H1 (cell line): ENCODE data around the gene EDA. TPM values are rescaled to one million over a fixed set of nuclear protein-coding genes. Genes with fewer than 3 reads are reported as not detected.

ENCODE experiments used
- CTCF ChIA-PET: fragments of 300-600 bp; sonication (Branson Sonifier 250); formaldehyde crosslinking; loops from one replicate; lab custom pipeline; 2021; ENCODE audit not compliant: partially characterized antibody; lab: Charles Lee
- POLR2A ChIA-PET: fragments of 300-600 bp; sonication (Branson Sonifier 250); formaldehyde crosslinking; loops from one replicate; lab custom pipeline; 2021; ENCODE audit warnings: inconsistent platforms; ENCODE audit not compliant: partially characterized antibody; lab: Charles Lee
- DNase-seq, 2 experiments: peaks; one replicate each; pipeline versions ENCODE4 v3.0.0 to v3.0.0-alpha.2; 2010 to 2022; ENCODE audit warnings: low spot score in 2 of 2, low read depth in 1 of 2, mixed read lengths in 1 of 2
- FAIRE-seq: peaks from 2 replicates; lab custom pipeline; 2011; peaks lifted over from hg19 to GRCh38; lab: Jason Lieb, UNC
- H2AFZ ChIP-seq: 2 replicates; pipeline ENCODE4 v1.8.1; 2012; ENCODE audit warnings: low read length, inconsistent platforms
- H2AK5ac ChIP-seq: 2 replicates; pipeline ENCODE4 v1.6.1; 2013; ENCODE audit warnings: low read depth, low read length
- H2BK120ac ChIP-seq: replicated peaks from 2 replicates; pipeline ENCODE3; 2013; ENCODE audit warnings: low read depth, low read length, inconsistent platforms
- H2BK12ac ChIP-seq: 2 replicates; pipeline ENCODE4 v1.6.1; 2013; ENCODE audit warnings: low read depth, low read length
- H2BK15ac ChIP-seq: 2 replicates; pipeline ENCODE4 v1.6.1; 2013; ENCODE audit warnings: low read length
- H2BK20ac ChIP-seq: 2 replicates; pipeline ENCODE4 v1.6.1; 2013; ENCODE audit warnings: low read length
- H2BK5ac ChIP-seq: 2 replicates; pipeline ENCODE4 v1.6.1; 2013; ENCODE audit warnings: low read depth, low read length
- H3K14ac ChIP-seq: 2 replicates; pipeline ENCODE4 v1.6.1; 2013; ENCODE audit warnings: inconsistent platforms; ENCODE audit not compliant: insufficient read length
- H3K18ac ChIP-seq: 2 replicates; pipeline ENCODE4 v1.6.1; 2013; ENCODE audit warnings: low read length; ENCODE audit errors: extremely low read depth
- H3K23ac ChIP-seq: 2 replicates; pipeline ENCODE4 v1.6.1; 2013; ENCODE audit warnings: inconsistent platforms; ENCODE audit not compliant: insufficient read length
- H3K23me2 ChIP-seq: 2 replicates; pipeline ENCODE4 v1.6.1; 2013; ENCODE audit warnings: low read depth, low read length
- H3K27ac ChIP-seq: 2 replicates; pipeline ENCODE4 v1.6.1; 2011; ENCODE audit warnings: low read depth, low read length, inconsistent platforms
- H3K27me3 ChIP-seq, 4 experiments: replicated peaks in 1 of 4; 1 replicate in 1 of 4; 2 replicates in 3 of 4; pipeline versions ENCODE4 v1.6.1 to v1.8.1; 2011 to 2013; ENCODE audit warnings: low read length in 3 of 4, mild to moderate bottlenecking in 3 of 4, inconsistent platforms in 2 of 4, mixed read lengths in 2 of 4, moderate library complexity in 1 of 4; ENCODE audit not compliant: control insufficient read depth in 3 of 4, insufficient read depth in 3 of 4; ENCODE audit errors: extremely low read depth in 1 of 4
- H3K36me3 ChIP-seq, 4 experiments: 2 replicates each; pipeline versions ENCODE4 v1.6.1 to v1.8.1; 2011 to 2013; ENCODE audit warnings: mild to moderate bottlenecking in 4 of 4, low read length in 3 of 4, moderate library complexity in 2 of 4, control low read depth in 1 of 4, inconsistent platforms in 1 of 4; ENCODE audit not compliant: insufficient read depth in 4 of 4, control insufficient read depth in 2 of 4
- H3K4ac ChIP-seq: replicated peaks from 2 replicates; pipeline ENCODE3; 2013; ENCODE audit warnings: low read length, low read depth, mixed read lengths, inconsistent platforms; ENCODE audit not compliant: insufficient read length
- H3K4me1 ChIP-seq, 4 experiments: replicated peaks in 1 of 4; 1 replicate in 1 of 4; 2 replicates in 3 of 4; pipeline versions ENCODE4 v1.6.1 to v1.8.1; 2011 to 2013; ENCODE audit warnings: low read length in 3 of 4, inconsistent platforms in 2 of 4, mixed read lengths in 1 of 4; ENCODE audit not compliant: insufficient read depth in 4 of 4, control insufficient read depth in 3 of 4
- H3K4me2 ChIP-seq, 2 experiments: 2 replicates each; pipeline versions ENCODE4 v1.6.1 to v1.8.1; 2011 to 2013; ENCODE audit warnings: low read depth in 2 of 2, low read length in 2 of 2, control low read depth in 1 of 2, inconsistent platforms in 1 of 2, mild to moderate bottlenecking in 1 of 2; ENCODE audit not compliant: insufficient read depth in 1 of 2
- H3K4me3 ChIP-seq, 4 experiments: fragments of 200-600, 300-600 bp in 1 of 4; sonication (generic), shearing (Covaris generic), sonication (Bioruptor Twin) in 1 of 4; 2 replicates each; pipeline versions ENCODE4 v1.5.1 to v1.8.1; 2011 to 2016; ENCODE audit warnings: low read length in 4 of 4, low read depth in 3 of 4, control low read depth in 2 of 4, inconsistent platforms in 2 of 4, mild to moderate bottlenecking in 2 of 4, mixed read lengths in 1 of 4, moderate library complexity in 1 of 4; ENCODE audit not compliant: insufficient read depth in 2 of 4; ENCODE audit errors: extremely low read depth in 1 of 4
- H3K56ac ChIP-seq: replicated peaks from 2 replicates; pipeline ENCODE3; 2013; ENCODE audit warnings: low read depth, mild to moderate bottlenecking, mixed read lengths, low read length, inconsistent platforms; ENCODE audit not compliant: insufficient read length
- H3K79me1 ChIP-seq: 2 replicates; pipeline ENCODE4 v1.6.1; 2013; ENCODE audit warnings: low read depth, low read length, control low read depth
- H3K79me2 ChIP-seq, 2 experiments: 2 replicates each; pipeline versions ENCODE4 v1.6.1 to v1.8.1; 2012 to 2013; ENCODE audit warnings: low read length in 2 of 2, mild to moderate bottlenecking in 2 of 2, inconsistent platforms in 1 of 2; ENCODE audit not compliant: insufficient read depth in 2 of 2, control insufficient read depth in 1 of 2
- H3K9ac ChIP-seq, 4 experiments: replicated peaks in 1 of 4; 1 replicate in 1 of 4; 2 replicates in 3 of 4; pipeline versions ENCODE4 v1.6.1 to v1.8.1; 2011 to 2013; ENCODE audit warnings: low read depth in 3 of 4, low read length in 3 of 4, control low read depth in 2 of 4, mild to moderate bottlenecking in 2 of 4, moderate library complexity in 2 of 4, inconsistent platforms in 1 of 4; ENCODE audit errors: extremely low read depth in 1 of 4
- H3K9me3 ChIP-seq, 2 experiments: 2 replicates each; pipeline versions ENCODE4 v1.6.1 to v1.8.1; 2012 to 2013; ENCODE audit warnings: mild to moderate bottlenecking in 2 of 2, moderate library complexity in 2 of 2, control low read depth in 1 of 2, inconsistent platforms in 1 of 2, low read depth in 1 of 2, low read length in 1 of 2, mixed read lengths in 1 of 2; ENCODE audit not compliant: insufficient read depth in 2 of 2
- H4K20me1 ChIP-seq, 2 experiments: replicated peaks in 1 of 2; 2 replicates each; pipeline versions ENCODE3 to v1.8.1; 2011 to 2013; ENCODE audit warnings: inconsistent platforms in 2 of 2, low read length in 2 of 2, mild to moderate bottlenecking in 1 of 2; ENCODE audit not compliant: insufficient read depth in 2 of 2, control insufficient read depth in 1 of 2
- H4K5ac ChIP-seq: 2 replicates; pipeline ENCODE4 v1.6.1; 2013; ENCODE audit warnings: low read length, low read depth, mixed read lengths, inconsistent platforms; ENCODE audit not compliant: insufficient read length
- H4K8ac ChIP-seq: 2 replicates; pipeline ENCODE4 v1.8.0; 2013; ENCODE audit warnings: mild to moderate bottlenecking, moderate library complexity, low read length, inconsistent platforms; ENCODE audit not compliant: insufficient read depth; ENCODE audit errors: extremely low read depth
- H4K91ac ChIP-seq: replicated peaks from 2 replicates; pipeline ENCODE3; 2013; ENCODE audit warnings: low read length, mixed read lengths, inconsistent platforms; ENCODE audit not compliant: insufficient read length
- BACH1 ChIP-seq: IDR thresholded peaks from 2 replicates; pipeline ENCODE4 v1.6.1; 2012; ENCODE audit warnings: low read length, improper control_type of control experiment
- CTBP2 ChIP-seq: IDR thresholded peaks from 2 replicates; pipeline ENCODE4 v1.7.0; 2011; ENCODE audit warnings: borderline replicate concordance, mild to moderate bottlenecking, moderate library complexity, mixed read lengths, low read length; ENCODE audit not compliant: insufficient read depth, insufficient read length
- CTCF ChIP-seq, 3 experiments: IDR thresholded peaks; 1 replicate in 2 of 3; 2 replicates in 1 of 3; pipeline versions ENCODE4 v1.5.1 to v1.6.1; 2011; ENCODE audit warnings: low read length in 3 of 3, mild to moderate bottlenecking in 3 of 3, inconsistent platforms in 2 of 3, low read depth in 1 of 3, moderate library complexity in 1 of 3; ENCODE audit not compliant: insufficient read depth in 1 of 3; ENCODE audit errors: control extremely low read depth in 1 of 3
- FOSL1 ChIP-seq: IDR thresholded peaks from 2 replicates; pipeline ENCODE4 v1.6.1; 2011; ENCODE audit warnings: mild to moderate bottlenecking, low read depth, low read length, moderate library complexity; ENCODE audit not compliant: insufficient read depth
- KDM5A ChIP-seq: fragments of 200-600 bp; IDR thresholded peaks from 2 replicates; pipeline ENCODE4 v1.7.1; 2012; ENCODE audit warnings: mild to moderate bottlenecking, low read length, inconsistent platforms, mixed read lengths
- MAFK ChIP-seq: IDR thresholded peaks from 2 replicates; pipeline ENCODE4 v1.6.1; 2012; ENCODE audit warnings: low read depth, mild to moderate bottlenecking, improper control_type of control experiment, low read length
- SP2 ChIP-seq: IDR thresholded peaks from 2 replicates; pipeline ENCODE4 v1.6.1; 2012; ENCODE audit warnings: mild to moderate bottlenecking, low read length, inconsistent platforms
- TAF1 ChIP-seq: IDR thresholded peaks from 2 replicates; pipeline ENCODE4 v1.6.1; 2011; ENCODE audit warnings: mild to moderate bottlenecking, low read depth, low read length
- TAF7 ChIP-seq: optimal IDR thresholded peaks from 2 replicates; pipeline ENCODE3; 2011; ENCODE audit warnings: low read depth, mild to moderate bottlenecking, inconsistent platforms, low read length, moderate library complexity, borderline replicate concordance
- WGBS, 2 experiments: shearing (Covaris generic) in 1 of 2; methylation state at CpG; one replicate each; pipeline versions ENCODE4 v1.1.6 to v1.1.7; 2013 to 2015; ENCODE audit warnings: low lambda C conversion rate in 2 of 2, mixed read lengths in 2 of 2, inconsistent platforms in 1 of 2, low coverage in 1 of 2, missing lambda C conversion rate in 1 of 2; ENCODE audit not compliant: insufficient replicate concordance in 2 of 2, insufficient coverage in 1 of 2, insufficient read length in 1 of 2; ENCODE audit errors: extremely low coverage in 1 of 2, missing lambda C conversion rate in 1 of 2; 5-methylcytosine and 5-hydroxymethylcytosine counted together
- polyA plus RNA-seq, 7 experiments: library from polyadenylated mRNA; depleted of rRNA in 3 of 7; stranded (reverse) in 5 of 7; unstranded in 2 of 7; fragments of >200 nt in 5 of 7; fragments of 200-250 nt in 2 of 7; gene quantifications; 1 replicate in 5 of 7; 2 replicates in 1 of 7; 4 replicates in 1 of 7; pipeline versions ENCODE4 v1.2.1 to v1.2.3, GENCODE V29; 2011 to 2013; ENCODE audit warnings: missing spikeins in 2 of 7, mixed read lengths in 2 of 7
- total RNA-seq: library from RNA; stranded (reverse); fragmentation: NEBNext Ultra II Directional; extraction: Animal tissue kit (Norgen Biotek cat#: 25700); gene quantifications from 2 replicates; pipeline ENCODE4 v1.2.1, GENCODE V29; 2021

EDA gene
- total and polyA plus RNA-seq, 2 of the 8 experiments (the other 6 are each of a cell fraction or from before 2014, with no cell fraction given) = 7.5 to 10.5 TPM

- Histone ChIP-seq H2BK5ac (no peak overlapping the region), H3K23ac (no peak overlapping the region), H2BK120ac (no peak overlapping the region), H4K5ac (no peak overlapping the region), H4K20me1 (no peaks in the 10 kb centered on the region), H3K79me2 (no peaks in the 10 kb centered on the region), H3K23me2 (no peaks in the 10 kb centered on the region), H3K79me1 (no peaks in the 10 kb centered on the region), H2AK5ac (no peak overlapping the region), H2BK20ac (no peak overlapping the region), H4K8ac (no peak overlapping the region), H3K18ac (no peak overlapping the region), H3K4me2 (no peak overlapping the region), H2AFZ (no peak overlapping the region), H3K9ac (no peak overlapping the region), H3K14ac (no peak overlapping the region), H3K56ac (no peak overlapping the region), H2BK12ac (no peak overlapping the region), H4K91ac (no peak overlapping the region), H3K4me1 (no peaks in the 10 kb centered on the region), H2BK15ac (no peak overlapping the region), H3K27me3 (no peaks in the 10 kb centered on the region), H3K36me3 (no peaks in the 10 kb centered on the region), H3K27ac (no peak overlapping the region), H3K4ac (no peak overlapping the region), H3K4me3 (no peak overlapping the region), H3K9me3 (no peaks in the 10 kb centered on the region)
- 97% methylated on average over 6 of the region's 11 CpGs; no CpG with 5 or more reads in 1 of the 2 experiments for WGBS, 2 experiments
- no peak for DNase-seq
- ChIA-PET POLR2A (no interaction called here), CTCF (interaction anchor here (1.0 to 9.6 kb wide), 5 partner anchors 10 to 505 kb away, joined by 3 to 62 read pairs (median 3); no protein-coding TSS in a partner anchor)
- FAIRE-seq = no peak
- TF ChIP-seq FOSL1 = no peak
- TF ChIP-seq CTCF (IDR thresholded peaks at IDR 0.05; ENCODE audit: control extremely low read depth in 1 of 3, insufficient read depth in 1 of 3, low read depth in 1 of 3, low read length in 3 of 3) = no peak
- no peak for TF ChIP-seq CTBP2
- TF ChIP-seq TAF1 = no peak
- peak; percentile 66; the same call in 1 of the 2 replicates for TF ChIP-seq MAFK
- TF ChIP-seq BACH1 = peak; percentile 74
- no peak for TF ChIP-seq SP2
- TF ChIP-seq TAF7 = no peak
- no peak for TF ChIP-seq KDM5A
Observed at GRCh38 chrX:70042399-70043371, 426.8 kb downstream of the EDA start.
